CD4-positive, alpha-beta T cell treated with Interleukin-10 for 1 hour (primary cell): ENCODE data around the gene RPL36.
"Not testable (repeated sequence)": the region's sequence is repeated elsewhere in the genome, so short reads cannot be mapped to it uniquely, and the experiment has no call there.

Source experiments
- DNase-seq: peaks from one replicate; pipeline ENCODE4 v3.0.0-alpha.2; 2020

RPL36 gene

DNA sequence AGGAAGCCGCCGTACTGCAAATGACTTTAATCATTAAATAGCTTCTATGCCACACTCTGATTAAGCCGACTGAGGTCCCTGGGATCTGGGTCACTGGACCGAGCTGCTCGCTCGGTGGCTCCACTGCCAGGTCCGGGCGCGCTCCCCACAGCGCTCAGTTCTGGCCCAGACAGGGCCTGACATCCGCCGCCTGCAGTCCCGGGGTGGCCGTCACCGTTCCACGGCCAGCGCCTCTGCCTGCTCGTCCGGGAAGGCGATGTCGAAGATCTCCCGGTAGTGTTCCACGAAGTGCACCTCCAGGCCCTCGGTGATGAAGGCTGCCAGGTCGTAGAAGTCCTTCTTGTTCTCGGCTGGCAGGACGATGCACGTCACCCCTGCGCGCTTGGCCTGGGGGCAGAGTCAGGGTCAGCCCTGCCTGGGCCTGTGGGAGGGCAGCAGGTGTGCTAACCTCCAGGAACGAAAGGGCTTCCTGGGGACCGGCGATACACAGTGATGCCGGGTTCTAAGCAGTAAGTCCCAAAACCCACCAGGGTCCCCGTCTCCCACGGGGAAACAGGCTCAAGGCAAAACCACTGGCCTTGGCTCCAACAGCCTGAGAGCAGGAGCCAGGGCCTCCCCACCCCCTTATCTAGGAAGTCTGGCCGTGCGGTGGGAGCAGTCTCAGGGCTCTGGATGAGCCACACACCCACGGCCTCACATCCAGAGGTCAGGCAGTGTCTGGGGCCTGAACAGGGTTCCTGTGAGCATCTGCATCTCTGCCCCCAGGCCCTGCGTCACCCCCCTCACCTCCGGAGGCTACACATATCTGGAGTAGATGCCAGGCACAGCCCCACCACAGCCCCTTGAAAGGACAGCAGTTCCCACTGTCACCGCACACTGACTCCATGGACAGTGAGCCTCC lies 2.0 kb downstream of the RPL36 start:
- DNase-seq, result no peak

DNA sequence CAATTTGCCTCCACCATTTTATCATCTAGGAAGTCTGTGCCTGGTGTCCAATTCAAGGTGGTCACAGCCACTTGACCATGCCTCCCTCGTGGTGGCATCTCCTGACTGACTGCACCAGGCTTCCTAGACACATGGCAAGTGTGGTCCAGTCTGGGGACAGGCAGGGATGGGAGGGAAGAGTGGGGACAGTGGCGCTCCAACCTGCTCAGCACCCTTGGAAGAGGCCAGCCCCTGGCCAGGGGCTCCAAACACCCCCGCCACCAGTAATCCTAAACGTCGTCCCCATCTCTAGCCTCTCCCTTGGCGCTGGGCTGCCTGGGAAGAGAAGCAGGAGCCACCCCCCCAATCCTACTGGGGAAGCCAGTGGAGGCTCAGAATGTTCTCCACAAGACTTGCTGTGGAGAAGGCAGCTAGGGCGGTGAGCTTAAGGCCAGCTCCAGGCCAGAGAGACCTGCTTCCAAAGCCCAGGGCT lies 2.7 kb downstream of the RPL36 start:
- no peak for DNase-seq

DNA sequence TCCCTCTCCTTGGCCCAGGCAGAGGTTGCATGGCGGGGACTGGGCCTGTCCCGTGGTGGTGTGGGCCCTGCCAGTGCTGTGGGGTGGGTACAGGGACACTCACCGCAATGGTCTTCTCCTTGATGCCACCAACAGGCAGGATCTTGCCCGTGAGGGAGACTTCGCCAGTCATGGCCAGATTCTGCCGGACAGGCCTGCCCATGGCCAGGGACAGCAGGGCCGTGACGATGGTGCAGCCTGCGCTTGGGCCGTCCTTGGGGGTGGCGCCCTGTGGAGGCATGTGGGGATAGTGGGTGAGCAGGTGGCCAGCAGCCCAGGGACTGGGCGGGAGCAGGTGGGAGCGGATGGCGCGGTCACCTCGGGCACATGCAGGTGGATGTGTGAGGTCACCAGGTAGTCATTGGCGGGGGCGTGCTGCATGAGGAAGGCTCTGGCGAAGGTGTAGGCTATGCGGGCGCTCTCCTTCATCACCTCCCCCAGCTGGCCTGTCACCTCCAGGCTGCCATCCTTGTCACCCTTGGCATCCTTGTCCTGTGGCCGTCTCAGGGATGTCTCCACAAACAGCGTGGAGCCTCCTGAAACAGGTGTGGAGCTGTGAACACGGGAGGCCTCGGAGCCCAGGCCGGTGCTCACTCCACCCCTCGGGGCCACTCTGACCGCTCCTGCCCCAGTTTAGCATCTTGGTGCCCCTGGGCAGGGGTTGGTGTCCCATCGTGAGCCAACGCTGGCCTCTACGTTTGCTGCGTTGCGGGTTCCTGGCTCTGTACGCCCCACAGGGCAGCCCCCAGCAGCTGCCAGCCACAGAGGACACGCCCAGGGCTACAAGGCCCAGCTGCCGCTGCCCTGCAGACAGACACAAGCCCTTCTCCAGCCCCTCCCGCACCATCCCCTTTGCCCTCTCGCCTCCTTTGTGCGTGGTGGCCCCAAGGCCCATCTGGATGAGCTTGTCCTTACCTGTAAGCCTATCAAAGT lies 3.4 kb downstream of the RPL36 start:
- DNase-seq, result no peak

DNA sequence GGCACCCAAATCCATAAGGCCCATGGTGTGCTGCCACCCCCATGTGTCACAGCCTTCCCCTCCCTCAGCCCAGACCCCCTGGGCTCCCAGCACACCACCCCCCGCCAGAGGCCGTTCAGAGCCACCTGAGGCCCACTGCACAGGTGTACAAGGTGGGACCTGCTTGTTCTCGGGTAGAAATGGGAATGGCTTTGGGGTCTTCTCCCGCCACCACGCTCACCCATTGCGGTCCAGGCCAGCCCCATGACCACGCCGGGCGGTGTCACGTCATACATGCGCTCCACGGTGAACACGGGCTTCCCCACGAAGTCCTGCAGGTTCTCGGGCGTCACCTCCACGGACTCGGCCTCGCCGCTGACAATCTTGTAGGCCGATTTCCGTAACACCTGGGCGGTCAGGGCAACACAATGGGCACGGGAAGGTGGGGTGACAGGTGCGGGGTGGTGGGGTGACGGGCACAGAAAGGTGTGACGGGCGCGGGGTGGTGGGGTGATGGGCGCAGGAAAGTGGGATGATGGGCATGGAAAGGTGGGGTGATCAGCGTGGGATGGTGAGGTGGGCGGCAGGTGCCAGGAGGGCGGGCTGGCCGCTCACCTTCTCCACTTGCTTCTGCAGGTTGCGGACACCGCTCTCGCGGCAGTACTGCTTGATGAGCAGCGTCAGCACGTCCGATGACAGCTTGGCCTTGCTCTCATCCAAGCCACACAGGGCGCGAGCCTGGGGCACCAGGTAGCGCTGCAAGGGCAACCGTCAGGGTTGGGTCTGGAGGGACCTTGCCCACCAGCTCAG lies 4.3 kb downstream of the RPL36 start:
- no peak for DNase-seq

DNA sequence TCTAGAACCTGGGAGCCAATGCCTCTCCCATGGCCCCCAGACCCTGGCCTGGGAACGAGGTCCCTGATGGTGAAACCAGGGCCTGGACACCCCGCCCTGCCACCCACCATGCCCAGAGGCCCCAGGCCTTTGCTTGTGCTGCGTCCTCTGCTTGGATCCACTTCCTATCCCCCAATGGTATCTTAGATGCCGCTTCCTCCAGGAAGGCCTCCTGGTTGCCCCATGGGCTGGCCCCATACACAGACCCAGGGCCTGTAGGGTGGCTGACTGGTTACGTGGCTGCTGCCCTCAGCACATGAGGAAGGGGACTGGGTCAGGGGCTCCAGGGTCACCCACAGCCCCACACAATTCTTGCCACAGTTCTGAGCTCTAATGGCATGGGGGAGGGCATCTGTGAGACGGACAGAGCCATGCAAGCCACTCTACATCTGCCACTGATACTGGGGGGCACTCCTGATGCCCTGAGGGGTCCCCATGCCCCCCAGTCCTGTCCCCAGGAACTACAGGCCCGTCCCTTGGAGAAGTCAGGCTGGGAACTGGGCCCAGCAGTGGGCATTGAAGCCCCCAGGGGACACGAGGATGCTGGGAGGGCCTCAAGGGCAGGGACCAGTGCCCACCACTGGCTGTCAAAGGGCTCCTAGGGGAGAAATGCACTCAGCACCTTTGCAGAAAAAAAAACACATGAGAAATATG lies 5.0 kb downstream of the RPL36 start:
- no peak for DNase-seq

DNA sequence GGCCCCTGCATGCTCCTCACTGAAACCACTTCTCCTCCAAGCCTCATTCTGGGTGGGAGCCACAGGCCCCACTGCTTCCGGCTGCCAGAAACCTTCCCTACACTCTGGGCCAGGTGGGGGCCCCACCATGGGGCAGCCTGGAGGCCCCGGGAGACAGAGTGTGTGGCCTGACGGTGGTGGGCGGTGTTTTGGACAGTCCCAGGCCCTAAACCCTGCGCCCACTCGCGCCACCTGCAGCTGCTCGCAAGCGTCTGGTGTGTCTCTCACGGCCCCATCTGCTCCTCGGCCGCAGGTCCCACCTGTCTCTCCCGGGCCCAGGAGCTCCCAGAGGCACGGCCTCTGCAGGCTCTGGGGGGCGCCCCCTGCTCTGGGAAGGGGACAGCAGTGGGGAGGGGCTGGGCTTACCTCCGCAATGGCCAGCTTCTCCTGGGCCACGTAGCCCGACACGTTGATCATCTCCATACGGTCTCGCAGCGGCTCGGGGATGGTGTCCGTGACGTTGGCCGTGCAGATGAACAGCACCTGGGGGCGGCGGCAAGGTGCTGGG lies 5.6 kb downstream of the RPL36 start:
- DNase-seq, result no peak

DNA sequence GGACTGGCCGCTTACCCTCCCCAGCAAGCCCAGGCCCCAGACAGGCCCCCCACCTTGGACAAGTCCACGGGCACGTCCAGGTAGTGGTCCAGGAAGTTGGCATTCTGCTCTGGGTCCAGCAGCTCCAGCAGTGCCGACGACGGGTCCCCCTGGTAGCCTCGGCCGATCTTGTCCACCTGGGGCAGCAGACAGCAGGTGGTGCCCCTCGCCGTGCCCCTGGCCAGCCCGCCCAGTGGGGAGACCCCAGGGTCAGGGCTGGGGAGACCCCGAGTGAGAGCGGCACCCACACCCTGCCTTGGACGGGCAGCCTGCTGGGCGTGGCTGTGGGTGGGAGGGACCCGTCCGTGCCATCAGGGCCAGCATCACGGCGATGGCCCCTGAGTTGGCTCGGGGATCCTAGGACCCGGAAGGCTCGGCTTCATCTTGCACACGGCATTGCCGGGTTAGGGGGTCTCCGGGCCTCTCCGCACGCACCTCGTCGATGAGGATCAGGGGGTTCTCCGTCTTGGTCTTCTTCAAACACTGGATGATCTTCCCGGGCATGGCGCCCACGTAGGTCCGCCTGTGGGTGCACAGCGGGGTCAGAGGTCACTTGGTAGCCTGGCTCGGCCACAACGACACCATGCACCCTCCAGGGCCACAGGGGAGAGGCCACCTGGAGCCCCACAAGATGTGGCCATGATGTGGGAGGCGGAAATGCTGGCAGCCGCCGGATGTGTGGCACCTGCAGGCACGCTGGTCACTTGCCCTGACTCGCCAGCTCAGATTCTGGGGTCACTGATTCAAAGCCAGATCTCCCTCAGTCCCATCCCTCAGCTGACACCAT lies 6.3 kb downstream of the RPL36 start:
- no peak for DNase-seq

DNA sequence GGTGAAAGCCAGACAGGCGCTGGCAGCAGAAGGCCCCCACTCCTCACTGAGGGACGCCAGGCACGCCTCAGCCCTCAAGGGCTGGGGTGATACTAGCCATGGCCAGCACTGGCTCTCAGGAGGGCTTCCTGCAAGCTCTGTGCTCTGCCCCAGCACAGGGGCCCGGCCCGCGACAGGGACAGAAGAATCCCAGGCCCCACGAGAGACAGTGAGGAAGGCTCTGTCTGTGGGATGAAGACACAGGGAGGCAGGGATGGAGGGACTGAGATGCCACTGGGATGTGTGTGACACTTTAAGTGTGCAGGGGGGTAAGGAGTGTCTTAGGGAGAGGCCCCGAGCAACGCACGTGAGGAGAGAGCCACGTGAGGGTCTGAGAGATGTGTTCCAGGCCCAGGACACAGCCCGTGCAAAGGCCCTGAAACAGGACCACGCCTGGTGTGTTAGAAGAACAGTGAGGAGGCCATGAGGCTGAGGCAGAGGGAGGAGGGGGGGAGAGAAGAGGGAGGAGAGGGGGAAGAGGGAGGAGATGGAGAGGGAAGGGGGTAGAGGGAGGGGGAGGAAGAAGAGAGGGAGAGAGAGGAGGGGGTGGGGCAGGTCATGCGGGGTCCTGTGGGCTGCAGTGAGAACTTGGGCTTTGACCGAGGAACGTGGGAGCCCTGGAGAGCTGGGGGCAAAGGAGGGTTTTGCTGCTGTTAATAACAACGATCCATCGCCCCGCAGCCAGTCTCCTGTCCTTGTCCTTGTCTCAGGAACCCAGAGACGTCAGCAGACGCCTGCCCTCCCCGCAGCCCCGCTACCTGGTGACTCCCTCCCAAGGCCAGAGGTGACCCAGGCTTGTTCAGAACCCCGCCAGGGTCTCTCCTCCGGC lies 7.2 kb downstream of the RPL36 start:
- DNase-seq, result no peak

DNA sequence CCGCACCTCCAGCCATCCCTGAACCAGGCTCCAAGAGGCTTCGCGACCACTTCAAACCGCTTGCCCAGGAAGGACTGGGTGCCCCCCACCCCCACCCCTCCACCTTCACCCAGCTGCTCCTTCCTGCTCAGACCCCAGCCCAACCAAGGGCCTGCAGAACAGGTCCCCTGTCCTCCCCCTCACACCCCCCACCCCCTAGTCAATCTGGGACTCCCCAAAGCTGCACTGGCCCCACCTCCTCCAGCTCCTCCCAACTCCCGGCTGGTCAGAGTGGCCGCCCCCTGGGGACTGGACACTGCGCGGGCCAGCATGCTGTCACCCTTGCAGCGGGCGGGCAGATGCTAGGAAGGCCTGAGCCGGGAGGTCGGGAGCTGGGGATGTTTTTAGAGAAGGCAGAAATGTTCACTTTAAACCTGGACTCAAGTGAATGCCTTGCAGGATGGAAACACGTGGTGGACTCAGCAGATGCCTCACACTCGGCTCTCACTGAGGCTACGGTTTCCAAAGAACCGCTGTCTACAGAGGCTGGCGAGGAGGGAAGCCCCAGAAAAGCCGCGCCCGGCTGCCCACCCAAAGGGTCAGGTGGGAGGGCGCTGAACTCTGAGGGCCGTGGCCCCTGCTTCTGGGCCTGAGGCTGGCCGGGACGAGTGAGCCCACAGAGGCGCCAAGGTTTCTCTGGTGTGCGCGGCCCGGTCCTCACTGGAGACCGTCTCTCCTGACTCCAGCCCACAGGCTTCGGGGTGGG lies 8.0 kb downstream of the RPL36 start:
- DNase-seq, result no peak

DNA sequence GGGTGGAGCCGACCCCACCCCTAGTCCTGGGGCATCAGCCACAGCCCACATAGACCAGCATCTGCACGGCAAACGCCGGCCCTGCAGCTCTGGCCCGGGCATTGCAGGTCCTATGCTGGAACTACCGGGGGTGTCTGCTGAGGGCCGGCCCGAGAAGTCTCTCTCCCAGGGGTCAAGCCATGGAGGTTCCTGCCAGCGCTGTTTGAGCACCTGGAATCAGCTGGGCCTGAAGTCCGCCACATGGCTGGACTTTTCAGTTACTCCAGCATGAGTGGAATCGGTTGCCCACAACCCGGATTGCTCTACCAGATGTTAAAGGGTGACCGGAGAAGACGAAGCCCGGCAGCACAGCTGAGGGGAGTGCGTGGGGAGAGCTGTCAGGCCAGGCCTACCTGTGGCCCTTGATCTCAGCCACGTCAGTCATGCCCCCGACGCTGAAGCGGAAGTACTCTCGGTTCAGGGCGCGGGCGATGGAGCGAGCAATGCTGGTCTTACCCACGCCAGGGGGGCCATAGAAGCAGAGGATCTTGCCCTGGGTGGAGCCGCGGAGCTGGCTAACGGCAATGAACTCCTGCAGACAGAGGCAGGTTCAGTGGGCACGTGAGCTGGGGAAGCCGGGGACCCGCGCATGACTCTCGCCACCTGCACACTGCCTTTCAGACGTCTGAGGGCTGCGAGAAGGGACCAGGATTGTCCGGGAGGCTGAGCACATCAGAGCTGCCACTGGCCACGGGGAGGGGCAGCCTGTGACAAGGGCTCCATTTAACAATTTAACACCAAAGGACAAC lies 8.7 kb downstream of the RPL36 start:
- DNase-seq, result no peak

DNA sequence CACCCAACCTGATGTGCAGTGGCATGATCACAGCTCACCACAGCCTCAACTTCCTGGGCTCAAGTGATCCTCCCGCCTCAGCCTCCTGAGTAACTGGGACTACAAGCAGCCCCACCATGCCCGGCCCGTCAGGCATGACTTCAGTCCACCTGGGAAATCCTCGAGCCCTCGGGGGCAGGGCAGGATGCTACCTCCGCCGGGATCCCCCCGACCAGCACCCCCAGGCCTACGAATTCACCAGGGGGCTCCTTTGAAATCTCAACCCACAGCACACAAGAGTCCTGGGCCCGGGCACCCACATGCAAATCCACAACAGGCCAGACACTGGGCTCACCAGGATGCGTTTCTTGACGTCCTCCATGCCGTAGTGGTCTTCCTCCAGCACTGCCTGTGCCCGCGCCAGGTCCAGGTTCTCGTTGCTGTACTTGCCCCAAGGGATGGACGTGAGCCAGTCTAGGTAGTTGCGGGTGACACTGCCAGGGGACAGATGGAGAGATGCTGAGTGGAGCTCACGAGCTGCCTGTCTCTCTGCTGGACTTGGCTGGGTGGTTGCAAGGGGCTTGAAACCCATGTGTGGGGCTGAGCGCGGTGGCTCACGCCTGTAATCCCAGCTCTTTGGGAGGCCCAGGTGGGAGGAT lies 10.5 kb downstream of the RPL36 start:
- no peak for DNase-seq

DNA sequence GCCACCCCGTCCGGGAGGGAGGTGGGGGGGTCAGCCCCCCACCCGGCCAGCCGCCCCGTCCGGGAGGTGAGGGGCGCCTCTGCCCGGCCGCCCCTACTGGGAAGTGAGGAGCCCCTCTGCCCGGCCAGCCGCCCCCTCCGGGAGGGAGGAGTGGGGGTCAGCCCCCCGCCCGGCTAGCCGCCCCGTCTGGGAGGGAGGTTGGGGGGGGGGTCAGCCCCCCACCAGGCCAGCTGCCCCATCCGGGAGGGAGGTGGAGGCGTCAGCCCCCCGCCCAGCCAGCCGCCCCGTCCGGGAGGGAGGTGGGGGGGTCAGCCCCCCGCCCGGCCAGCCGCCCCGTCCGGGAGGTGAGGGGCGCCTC lies 11.9 kb downstream of the RPL36 start:
- not testable (repeated sequence) for DNase-seq

DNA sequence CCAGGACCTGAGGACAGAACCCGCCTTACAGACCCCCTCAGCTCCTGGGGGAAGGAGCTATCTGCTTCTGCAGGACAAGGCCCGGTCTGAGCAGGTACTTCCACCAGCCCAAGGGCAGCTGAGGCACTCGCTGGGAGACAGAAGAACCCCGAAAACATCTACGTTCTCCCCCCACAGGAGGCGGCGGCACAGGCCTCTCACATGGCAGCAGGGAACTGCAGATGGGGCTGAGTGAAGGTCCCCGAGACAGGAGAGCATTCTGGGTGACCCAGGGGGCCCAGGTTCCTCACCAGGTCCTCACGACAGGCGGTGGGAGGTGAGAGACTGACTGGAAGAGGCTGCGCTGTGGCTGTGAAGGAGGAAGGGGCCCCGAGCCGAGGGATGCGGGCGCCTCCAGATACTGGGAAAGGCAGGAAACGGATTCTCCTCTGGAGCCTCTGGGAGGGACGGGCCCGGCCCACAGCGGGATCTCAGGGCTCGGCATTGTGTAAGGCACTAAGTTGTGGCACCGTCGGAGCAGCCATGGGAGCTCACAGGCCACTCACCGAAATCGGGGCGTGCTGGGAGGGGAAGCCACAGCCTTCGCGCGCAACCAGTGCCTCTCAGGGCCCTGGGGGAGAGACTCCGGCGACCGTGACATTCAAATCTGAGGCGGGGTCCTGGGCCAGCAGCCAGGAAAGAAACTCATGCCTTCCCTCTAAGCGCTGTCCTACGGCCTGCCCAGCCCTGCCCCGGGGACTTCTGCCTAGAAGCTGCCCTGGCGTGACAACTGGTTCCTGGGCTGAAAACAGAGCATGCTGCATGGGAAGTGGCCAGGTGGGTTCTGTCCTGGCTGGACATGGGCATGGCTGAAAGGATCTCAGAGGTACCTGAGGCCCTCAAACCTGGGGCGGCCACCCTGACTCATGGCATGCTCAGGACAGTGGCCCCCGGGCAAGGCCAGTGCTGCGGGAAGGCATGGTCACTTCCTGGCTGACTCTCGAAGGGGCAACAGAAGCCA lies 14.0 kb downstream of the RPL36 start:
- DNase-seq, result no peak

DNA sequence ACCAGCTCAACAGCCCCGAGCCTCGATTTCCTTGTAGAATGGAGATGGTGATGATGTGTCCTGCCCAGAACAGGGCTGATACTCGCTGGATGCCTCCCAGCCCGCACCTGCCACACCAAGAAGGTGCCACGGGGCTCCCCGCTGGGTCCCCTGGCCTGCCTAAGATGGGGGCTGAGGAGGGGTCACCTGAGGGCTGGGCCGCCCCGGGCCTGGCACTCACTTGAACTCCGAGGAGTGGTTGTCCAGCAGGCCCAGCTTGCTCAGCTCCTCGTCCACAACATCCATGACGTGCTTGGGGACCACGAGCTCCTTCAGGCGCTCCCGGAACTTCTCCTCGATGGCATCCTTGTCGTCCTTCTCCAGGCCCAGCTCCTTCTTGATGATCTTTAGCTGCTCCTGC lies 15.5 kb downstream of the RPL36 start:
- no peak for DNase-seq

DNA sequence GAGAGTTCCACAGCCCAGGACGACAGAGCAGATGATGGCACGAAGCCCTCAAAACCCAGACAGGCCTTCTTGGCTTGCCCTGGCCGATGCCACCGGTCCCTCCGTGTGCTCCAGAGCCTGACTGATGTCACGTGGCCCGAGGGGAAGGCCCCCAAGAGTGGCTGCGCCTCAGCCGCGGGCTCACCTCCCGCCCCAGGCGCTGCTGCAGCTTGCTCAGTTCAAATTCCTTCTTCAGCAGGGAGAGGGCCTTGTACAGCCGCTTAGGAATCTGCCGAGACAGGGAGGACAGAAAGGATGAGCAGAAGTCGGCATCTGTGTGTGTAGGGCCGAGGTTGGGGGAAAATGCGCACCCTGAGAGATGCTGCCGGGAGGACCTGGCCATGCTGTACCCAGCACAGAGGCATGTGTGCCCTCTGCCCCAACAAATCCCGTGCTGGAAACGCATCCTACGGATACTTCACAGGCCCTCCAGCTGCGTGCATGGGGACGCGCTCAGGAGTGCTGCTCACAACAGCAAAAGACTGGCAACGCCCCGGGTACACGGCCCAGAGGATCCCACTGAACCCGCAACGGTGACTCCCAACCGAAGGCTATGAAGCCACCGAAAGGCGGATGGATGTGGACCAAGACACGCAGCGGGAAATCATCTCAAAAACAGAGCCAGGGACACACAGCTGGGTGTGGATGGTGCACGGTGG lies 16.9 kb downstream of the RPL36 start:
- DNase-seq, result no peak
